Body of pancreas (tissue), 4 donors: ENCODE measurements around the gene CDHR3. TPM values are rescaled to one million over a fixed set of nuclear protein-coding genes. Genes with fewer than 3 reads are reported as not detected.

Experiments used
- ATAC-seq: fragments of 150-250 bp; one replicate; pipeline ENCODE4 v1.9.1; 2016
- DNase-seq, 4 donors: peaks; one replicate each; pipeline ENCODE4 v3.0.0-alpha.2; 2019
- H3K27ac ChIP-seq, 4 donors: fragments of 200-600 bp; sonication (generic); 1 replicate in 3 of 4; 2 replicates in 1 of 4; pipeline versions ENCODE4 v1.5.1 to v1.6.1; 2016 to 2019; ENCODE audit warnings: mild to moderate bottlenecking in 1 of 4, mixed read lengths in 1 of 4, moderate library complexity in 1 of 4
- H3K27me3 ChIP-seq, 2 donors: fragments of 200-600 bp; sonication (generic); one replicate each; pipeline ENCODE4 v1.6.0; 2016; ENCODE audit warnings: mild to moderate bottlenecking in 1 of 2
- H3K36me3 ChIP-seq, 2 donors: fragments of 200-600 bp; sonication (generic); replicated peaks in 1 of 2; 2 replicates each; pipeline ENCODE4 v1.5.1; 2016; ENCODE audit warnings: low read depth in 2 of 2; ENCODE audit not compliant: insufficient read depth in 1 of 2
- H3K4me1 ChIP-seq: fragments of 200-600 bp; sonication (generic); one replicate; pipeline ENCODE4 v1.6.0; 2016
- H3K4me3 ChIP-seq, 2 donors: fragments of 200-600 bp; sonication (generic); 1 replicate in 1 of 2; 2 replicates in 1 of 2; pipeline ENCODE4 v1.5.1; 2016 to 2019
- H3K9me3 ChIP-seq, 3 donors: fragments of 200-600 bp; sonication (generic); 1 replicate in 2 of 3; 2 replicates in 1 of 3; pipeline ENCODE4 v1.5.1; 2016
- CTCF ChIP-seq, 7 experiments: fragments of 450-650 bp in 4 of 7; fragments of 200-600 bp in 3 of 7; sonication (generic) in 3 of 7; IDR thresholded peaks; one replicate each; pipeline ENCODE4 v1.5.1; 2016 to 2019; ENCODE audit warnings: antibody characterized with exemption in 7 of 7
- POLR2A ChIP-seq, 3 donors: fragments of 450-650 bp; IDR thresholded peaks; one replicate each; pipeline ENCODE4 v1.6.1; 2016; ENCODE audit warnings: antibody characterized with exemption in 3 of 3, mild to moderate bottlenecking in 2 of 3
- WGBS, 2 donors: methylation state at CpG; one replicate each; pipeline ENCODE4 v1.1.5; 2017; 5-methylcytosine and 5-hydroxymethylcytosine counted together
- intact Hi-C: fragments of 100-400 bp; cut with DNase I; formaldehyde crosslinking; loops from one replicate; pipeline ENCODE4 v1.15.1; 2023
- total RNA-seq, 2 donors: library from RNA; depleted of rRNA; stranded (reverse); fragments of >200 nt; gene quantifications; one replicate each; pipeline ENCODE4 v1.1.0, GENCODE V29; 2016

Gene CDHR3
- total RNA-seq, 2 donors from 2014 or later, result 1.6 to 14.8 TPM

- H3K27ac ChIP-seq, result peak overlapping the region in 3 of 4 donors; percentile 24 to 46 (median 45)
- no peaks in the 10 kb centered on the region for H3K9me3 ChIP-seq
- TF ChIP-seq POLR2A (IDR thresholded peaks at IDR 0.05), result no peak
- TF ChIP-seq CTCF (IDR thresholded peaks at IDR 0.05), result peak; percentile 25 to 74 (median 65)
- no peak overlapping the region for H3K4me3 ChIP-seq
- DNase-seq, result peak; percentile 57 to 77 (median 66)
- no peaks in the 10 kb centered on the region for H3K27me3 ChIP-seq
- intact Hi-C loops, result loop anchor here (5.0 kb wide), 1 partner anchor 78 kb away; no protein-coding TSS in a partner anchor
- WGBS, 2 donors, result 50 to 56% methylated on average over 7 of the region's 7 CpGs
- H3K4me1 ChIP-seq, result peaks cover 14% of the 10 kb centered on the region
- H3K36me3 ChIP-seq, result no peaks in the 10 kb centered on the region
- ATAC-seq, result peak; percentile 91
Measured at GRCh38 chr7:105934572-105935185, 28.4 kb upstream of the CDHR3 start.

GRCh38 chr7:105935250-105935649 is 27.8 kb upstream of the CDHR3 start:
- intact Hi-C loops, result loop anchor here (5.0 kb wide), 1 partner anchor 77 kb away; no protein-coding TSS in a partner anchor
- no peak overlapping the region for H3K4me3 ChIP-seq
- H3K36me3 ChIP-seq, result no peaks in the 10 kb centered on the region
- DNase-seq (peak; percentile 24 to 50 (median 38)), ATAC-seq (peak; percentile 75)
- no peaks in the 10 kb centered on the region for H3K9me3 ChIP-seq
- no peaks in the 10 kb centered on the region for H3K27me3 ChIP-seq
- H3K4me1 ChIP-seq, result peaks cover 14% of the 10 kb centered on the region
- TF ChIP-seq POLR2A (IDR thresholded peaks at IDR 0.05) (no peak), CTCF (IDR thresholded peaks at IDR 0.05) (no peak)
- peak overlapping the region in 3 of 4 donors; percentile 24 to 46 (median 45) for H3K27ac ChIP-seq
- 22 to 31% methylated on average over 5 of the region's 5 CpGs for WGBS, 2 donors

- Histone ChIP-seq H3K4me1 (peaks cover 14% of the 10 kb centered on the region), H3K4me3 (no peak overlapping the region), H3K27me3 (no peaks in the 10 kb centered on the region), H3K27ac (no peak overlapping the region), H3K36me3 (no peaks in the 10 kb centered on the region), H3K9me3 (no peaks in the 10 kb centered on the region)
- intact Hi-C loops, result loop anchor here (5.0 kb wide), 1 partner anchor 75 kb away; no protein-coding TSS in a partner anchor
- TF ChIP-seq POLR2A (IDR thresholded peaks at IDR 0.05), result no peak
- no peak for TF ChIP-seq CTCF (IDR thresholded peaks at IDR 0.05)
- no peak for ATAC-seq
- DNase-seq, result no peak
- WGBS, 2 donors, result 38 to 60% methylated on average over 3 of the region's 3 CpGs
Measured at GRCh38 chr7:105937411-105937810, 25.7 kb upstream of the CDHR3 start.

- TF ChIP-seq POLR2A (IDR thresholded peaks at IDR 0.05) (no peak), CTCF (IDR thresholded peaks at IDR 0.05) (no peak)
- ATAC-seq (no peak), DNase-seq (no peak)
- intact Hi-C loops, result no loop called here
- Histone ChIP-seq H3K27me3 (no peaks in the 10 kb centered on the region), H3K36me3 (no peaks in the 10 kb centered on the region), H3K4me1 (peaks cover 7% of the 10 kb centered on the region), H3K4me3 (no peak overlapping the region), H3K9me3 (no peaks in the 10 kb centered on the region), H3K27ac (no peak overlapping the region)
- 51 to 63% methylated on average over 4 of the region's 4 CpGs for WGBS, 2 donors
Measured at GRCh38 chr7:105940109-105940508, 23.0 kb upstream of the CDHR3 start.

GRCh38 chr7:105941596-105941995 is 21.5 kb upstream of the CDHR3 start:
- Histone ChIP-seq H3K36me3 (no peaks in the 10 kb centered on the region), H3K4me1 (no peaks in the 10 kb centered on the region), H3K27ac (no peak overlapping the region), H3K4me3 (no peak overlapping the region), H3K9me3 (no peaks in the 10 kb centered on the region), H3K27me3 (no peaks in the 10 kb centered on the region)
- DNase-seq (no peak), ATAC-seq (no peak)
- TF ChIP-seq POLR2A (IDR thresholded peaks at IDR 0.05) (no peak), CTCF (IDR thresholded peaks at IDR 0.05) (no peak)
- intact Hi-C loops, result no loop called here
